ENCODE results near the gene OR2F1. TPM values are rescaled to one million over a fixed set of nuclear protein-coding genes. Genes with fewer than 3 reads are reported as not detected.

The OR2F1 gene
- total and polyA plus RNA-seq, 9 donors: not detected

DNA sequence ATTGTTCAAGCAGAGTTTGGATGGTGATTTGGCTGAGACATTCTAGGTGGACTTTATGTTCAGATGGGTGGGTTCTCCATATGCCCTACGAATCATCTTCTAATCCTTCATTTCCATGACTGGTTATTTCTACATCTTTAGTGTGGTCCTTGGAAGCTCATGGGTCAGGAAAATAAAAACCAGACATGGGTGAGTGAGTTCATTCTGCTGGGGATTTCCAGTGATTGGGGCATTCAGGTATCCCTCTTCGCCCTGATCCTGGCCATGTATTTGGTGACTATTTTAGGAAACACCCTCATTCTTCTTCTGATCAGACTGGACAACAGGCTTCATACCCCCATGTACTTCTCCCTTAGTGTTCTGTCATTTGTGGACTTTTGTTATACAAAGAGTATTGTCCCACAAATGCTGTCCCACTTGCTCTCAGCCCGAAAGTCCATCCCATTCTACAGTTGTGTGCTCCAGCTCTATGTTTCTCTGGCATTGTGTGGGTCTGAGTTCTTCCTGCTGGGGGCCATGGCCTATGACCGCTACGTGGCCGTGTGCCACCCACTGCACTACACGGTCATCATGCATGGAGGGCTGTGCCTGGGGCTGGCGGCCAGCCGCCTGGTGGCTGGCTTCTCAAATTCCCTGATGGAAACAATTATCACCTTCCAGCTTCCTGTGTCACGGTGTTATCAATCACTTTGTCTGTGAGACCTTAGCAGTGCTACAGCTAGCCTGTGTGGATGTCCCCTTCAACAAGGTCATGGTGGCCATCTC is 26.3 kb downstream of the OR2F1 start:
- H3K4me3 ChIP-seq: no peak overlapping the region
- intact Hi-C loops (cut with DNase I): loop anchor here in 1 of 4 donors (2.0 kb wide), 1 partner anchor 24 kb away; no protein-coding TSS in a partner anchor
- WGBS, 3 donors: 87 to 97% (median 94%) methylated on average over 10 of the region's 10 CpGs

DNA sequence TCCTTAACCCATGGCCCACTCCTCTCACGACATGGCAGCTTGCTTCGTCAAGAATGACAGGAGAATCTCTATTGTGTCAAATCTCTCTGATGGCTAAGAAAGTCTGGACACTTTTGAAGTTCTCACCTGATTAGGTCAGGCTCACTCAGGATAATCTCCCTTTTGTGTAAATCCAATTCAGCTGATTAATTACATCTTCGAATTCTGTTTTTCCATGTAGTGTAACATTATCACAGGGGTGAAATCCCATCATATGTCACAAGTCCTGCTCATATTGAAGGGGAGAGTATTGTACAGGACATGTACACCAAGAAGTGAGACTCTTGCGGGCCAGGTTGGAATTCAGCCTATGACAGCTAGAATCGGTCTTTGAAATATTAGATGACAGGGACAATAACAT is 29.3 kb downstream of the OR2F1 start:
- no peak for DNase-seq
- WGBS, 3 donors: 95 to 99% (median 95%) methylated on average over 5 of the region's 5 CpGs
- TF ChIP-seq POLR2A (IDR thresholded peaks at IDR 0.05) (no peak), EP300 (IDR thresholded peaks at IDR 0.05) (no peak)
- TF ChIP-seq, protein P1, sequence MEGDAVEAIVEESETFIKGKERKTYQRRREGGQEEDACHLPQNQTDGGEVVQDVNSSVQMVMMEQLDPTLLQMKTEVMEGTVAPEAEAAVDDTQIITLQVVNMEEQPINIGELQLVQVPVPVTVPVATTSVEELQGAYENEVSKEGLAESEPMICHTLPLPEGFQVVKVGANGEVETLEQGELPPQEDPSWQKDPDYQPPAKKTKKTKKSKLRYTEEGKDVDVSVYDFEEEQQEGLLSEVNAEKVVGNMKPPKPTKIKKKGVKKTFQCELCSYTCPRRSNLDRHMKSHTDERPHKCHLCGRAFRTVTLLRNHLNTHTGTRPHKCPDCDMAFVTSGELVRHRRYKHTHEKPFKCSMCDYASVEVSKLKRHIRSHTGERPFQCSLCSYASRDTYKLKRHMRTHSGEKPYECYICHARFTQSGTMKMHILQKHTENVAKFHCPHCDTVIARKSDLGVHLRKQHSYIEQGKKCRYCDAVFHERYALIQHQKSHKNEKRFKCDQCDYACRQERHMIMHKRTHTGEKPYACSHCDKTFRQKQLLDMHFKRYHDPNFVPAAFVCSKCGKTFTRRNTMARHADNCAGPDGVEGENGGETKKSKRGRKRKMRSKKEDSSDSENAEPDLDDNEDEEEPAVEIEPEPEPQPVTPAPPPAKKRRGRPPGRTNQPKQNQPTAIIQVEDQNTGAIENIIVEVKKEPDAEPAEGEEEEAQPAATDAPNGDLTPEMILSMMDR (IDR thresholded peaks at IDR 0.05): no peak
- H3K27me3 ChIP-seq: no peaks in the 10 kb centered on the region
- no peak overlapping the region for H3K27ac ChIP-seq
- no peak overlapping the region for H3K4me3 ChIP-seq
- no peaks in the 10 kb centered on the region for H3K9me3 ChIP-seq
- intact Hi-C loops (cut with DNase I): no loop called here
- H3K36me3 ChIP-seq: no peaks in the 10 kb centered on the region
- no peaks in the 10 kb centered on the region for H3K4me1 ChIP-seq (ENCODE audit: insufficient read depth)

More for the DNA sequence above, 26.3 kb downstream of the OR2F1 start:
- no peaks in the 10 kb centered on the region for H3K27me3 ChIP-seq
- H3K9me3 ChIP-seq: no peaks in the 10 kb centered on the region
- no peak overlapping the region for H3K27ac ChIP-seq
- no peak for DNase-seq
- no peaks in the 10 kb centered on the region for H3K36me3 ChIP-seq
- TF ChIP-seq EP300 (IDR thresholded peaks at IDR 0.05) (no peak), POLR2A (IDR thresholded peaks at IDR 0.05) (no peak)
- TF ChIP-seq, protein P1 (IDR thresholded peaks at IDR 0.05): no peak
- H3K4me1 ChIP-seq (ENCODE audit: insufficient read depth): no peaks in the 10 kb centered on the region

DNA sequence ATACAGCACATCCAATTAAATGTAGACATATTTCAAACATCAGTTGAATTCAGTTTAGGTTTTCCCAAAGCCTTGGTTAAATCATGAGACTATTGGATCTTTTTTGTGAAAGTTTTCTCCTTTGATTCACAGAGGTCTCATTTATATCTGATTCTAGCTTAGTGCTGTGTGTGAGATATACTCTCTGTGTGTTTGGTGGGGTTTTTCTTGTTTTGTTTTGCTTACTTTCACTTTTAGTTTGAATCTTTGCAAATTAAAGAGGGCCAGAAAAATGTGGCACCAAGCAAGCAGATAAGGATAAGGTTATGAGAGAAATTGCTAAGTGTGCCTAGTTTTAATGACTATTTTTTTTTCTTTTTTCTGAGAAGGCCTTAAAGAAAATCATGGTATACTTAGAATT is 32.9 kb downstream of the OR2F1 start:
- Histone ChIP-seq H3K36me3 (no peaks in the 10 kb centered on the region), H3K9me3 (no peaks in the 10 kb centered on the region), H3K4me3 (no peak overlapping the region), H3K4me1 (ENCODE audit: insufficient read depth) (peaks cover 4% of the 10 kb centered on the region), H3K27me3 (no peaks in the 10 kb centered on the region), H3K27ac (no peak overlapping the region)
- no peak for DNase-seq
- TF ChIP-seq, protein P1 (IDR thresholded peaks at IDR 0.05): no peak
- TF ChIP-seq POLR2A (IDR thresholded peaks at IDR 0.05) (no peak), EP300 (IDR thresholded peaks at IDR 0.05) (no peak)
- intact Hi-C loops (cut with DNase I): no loop called here

DNA sequence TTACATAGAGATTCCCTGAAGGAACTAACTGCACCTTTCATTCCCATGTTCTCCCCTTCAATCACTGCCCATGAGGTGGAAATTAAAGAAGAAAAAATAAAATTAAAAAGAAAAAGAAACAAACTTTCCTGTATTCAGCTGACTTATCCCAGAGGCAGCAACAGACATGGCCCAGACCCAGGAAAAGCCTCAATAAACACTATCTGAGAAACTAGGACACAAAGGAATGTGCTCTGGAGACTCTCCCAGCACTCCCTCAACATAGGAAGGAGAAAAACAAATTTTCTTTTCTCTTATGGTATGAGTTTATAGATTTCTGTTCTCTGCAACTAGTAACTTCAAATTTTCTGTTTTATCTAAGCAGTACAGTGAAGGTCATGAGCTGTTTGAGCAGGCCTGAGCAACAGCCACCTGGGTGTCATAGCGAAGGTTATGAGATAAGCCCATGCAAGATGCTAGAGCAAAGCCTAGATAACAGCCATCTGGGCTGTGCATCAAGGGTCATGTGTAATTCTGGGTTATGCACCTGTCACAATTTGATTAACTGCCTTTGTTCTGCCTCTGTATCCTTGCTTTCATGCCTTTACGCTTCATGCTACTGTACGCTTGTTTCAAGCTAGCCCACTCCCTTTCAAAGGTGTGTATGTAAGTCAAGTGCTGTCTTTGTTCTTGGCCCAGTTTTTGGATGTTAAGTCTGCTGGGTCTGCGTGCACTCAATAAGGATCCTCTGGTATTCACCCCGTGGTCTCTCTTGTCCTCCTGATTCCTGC is 34.5 kb downstream of the OR2F1 start:
- no peak overlapping the region for H3K27ac ChIP-seq
- no peak overlapping the region for H3K4me3 ChIP-seq
- no peaks in the 10 kb centered on the region for H3K27me3 ChIP-seq
- H3K36me3 ChIP-seq: no peaks in the 10 kb centered on the region
- 76 to 80% (median 76%) methylated on average over 5 of the region's 5 CpGs for WGBS, 3 donors
- intact Hi-C loops (cut with DNase I): no loop called here
- DNase-seq: no peak
- TF ChIP-seq, protein P1 (IDR thresholded peaks at IDR 0.05): no peak
- no peak for TF ChIP-seq POLR2A (IDR thresholded peaks at IDR 0.05)
- no peak for TF ChIP-seq EP300 (IDR thresholded peaks at IDR 0.05)
- H3K9me3 ChIP-seq: no peaks in the 10 kb centered on the region
- H3K4me1 ChIP-seq (ENCODE audit: insufficient read depth): peaks cover 4% of the 10 kb centered on the region
